Activated CD8-positive, alpha-beta T cell treated with anti-CD3 and anti-CD28 coated beads for 36 hours (primary cell): ENCODE measurements around the gene SPINK1. TPM values are rescaled to one million over a fixed set of nuclear protein-coding genes. Genes with fewer than 3 reads are reported as not detected.
A peak's percentile ranks its signal among the peaks of the same experiment; 100 is the strongest.

ENCODE experiments used
- ATAC-seq: fragments of 200-7000 bp; cut with Tn5 transposase; one replicate; pipeline ENCODE4 v1.10.0; 2021; ENCODE audit warnings: mild to moderate bottlenecking, moderate library complexity
- CTCF ChIA-PET: fragments of 350-600 bp; sonication (Branson Sonifier 250); formaldehyde crosslinking; loops from one replicate; lab custom pipeline; 2021; ENCODE audit warnings: antibody characterized with exemption; lab: Charles Lee
- POLR2A ChIA-PET: fragments of 350-600 bp; sonication (Branson Sonifier 250); formaldehyde crosslinking; loops from one replicate; lab custom pipeline; 2021; ENCODE audit warnings: antibody characterized with exemption; lab: Charles Lee
- DNase-seq: peaks from one replicate; pipeline ENCODE4 v3.0.0-alpha.2; 2020
- H3K27ac Mint-ChIP-seq: one replicate; pipeline ENCODE4 v1.8.0; 2021; ENCODE audit warnings: mild to moderate bottlenecking, mixed read lengths
- H3K27me3 Mint-ChIP-seq: one replicate; pipeline ENCODE4 v1.8.0; 2021; ENCODE audit warnings: mixed read lengths
- H3K36me3 Mint-ChIP-seq: one replicate; pipeline ENCODE4 v1.8.0; 2021; ENCODE audit warnings: low read depth, mixed read lengths
- H3K4me1 Mint-ChIP-seq: one replicate; pipeline ENCODE4 v1.8.0; 2021; ENCODE audit warnings: low read depth, mixed read lengths
- H3K4me3 Mint-ChIP-seq: one replicate; pipeline ENCODE4 v1.8.0; 2021; ENCODE audit warnings: mild to moderate bottlenecking, moderate library complexity, mixed read lengths
- H3K9me3 Mint-ChIP-seq: one replicate; pipeline ENCODE4 v1.8.0; 2021; ENCODE audit warnings: mixed read lengths
- CTCF ChIP-seq: fragments of 200-600 bp; IDR thresholded peaks from one replicate; pipeline ENCODE4 v1.8.0; 2022; ENCODE audit warnings: antibody characterized with exemption, mild to moderate bottlenecking
- intact Hi-C: fragments of 100-400 bp; cut with micrococcal nuclease; formaldehyde crosslinking; loops from one replicate; pipeline ENCODE4 v1.10.0; 2022
- total RNA-seq, 2 experiments: library from RNA; stranded (reverse); gene quantifications; one replicate each; pipeline ENCODE4 v1.2.3, GENCODE V29; 2021

Gene SPINK1
- total RNA-seq, 2 experiments from 2014 or later: not detected

- intact Hi-C loops: no loop called here
- ChIA-PET POLR2A (interaction anchor here (0.8 kb wide), 1 partner anchor 678 kb away, joined by 3 read pairs; no protein-coding TSS in a partner anchor), CTCF (interaction anchor here (0.8 to 1.8 kb wide), 2 partner anchors 35 to 63 kb away, joined by 3 to 4 read pairs; no protein-coding TSS in a partner anchor)
- ATAC-seq: no peak
- DNase-seq: no peak
- Mint-ChIP-seq H3K9me3 (no peaks in the 10 kb centered on the region), H3K27ac (no peak overlapping the region), H3K4me1 (no peaks in the 10 kb centered on the region), H3K27me3 (no peaks in the 10 kb centered on the region), H3K36me3 (no peaks in the 10 kb centered on the region), H3K4me3 (no peak overlapping the region)
- no peak for TF ChIP-seq CTCF
These were observed 43.4 kb downstream of the SPINK1 start for GRCh38 chr5:147788023-147788422.

GRCh38 chr5:147786142-147786541 lies 45.3 kb downstream of the SPINK1 start:
- POLR2A ChIA-PET: no interaction called here
- DNase-seq: no peak

DNA sequence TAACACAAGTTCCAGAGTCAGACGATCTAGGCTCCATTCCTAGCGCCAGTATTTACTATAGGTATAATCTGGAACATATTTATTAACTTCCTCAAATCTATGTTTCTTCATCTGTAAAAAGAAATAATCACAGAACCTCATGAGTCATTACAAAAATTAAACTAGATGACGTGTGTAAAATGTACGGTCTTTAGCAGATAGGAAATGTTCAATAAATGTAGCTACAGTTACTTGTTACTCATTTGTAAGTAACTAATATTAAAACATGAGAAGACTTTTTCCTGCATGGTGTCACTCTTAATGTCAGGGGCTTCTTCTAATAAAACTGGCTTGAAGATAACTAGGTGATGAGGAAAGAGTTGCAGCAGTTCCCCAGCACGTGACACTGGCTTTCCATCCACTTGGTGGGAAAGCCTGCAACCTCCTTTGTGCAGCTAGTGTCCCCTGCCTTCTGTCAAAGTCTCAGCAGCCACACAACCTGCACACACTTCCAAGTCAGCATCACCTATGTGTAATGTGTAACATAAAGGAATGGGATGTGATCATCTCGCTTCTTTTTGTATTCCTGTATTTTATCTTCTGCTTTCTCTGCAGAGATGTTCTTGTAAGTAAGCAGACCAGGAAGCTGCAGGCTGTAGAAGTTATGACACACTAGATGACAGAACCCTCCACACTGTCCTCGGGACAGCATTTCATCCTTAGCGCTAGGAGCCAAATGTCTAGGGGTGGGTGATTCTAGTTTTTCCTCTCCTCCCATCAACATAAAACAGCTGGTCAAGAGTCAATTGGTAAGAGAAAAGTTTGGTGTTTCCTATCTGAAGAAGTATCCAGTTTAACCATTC lies 47.1 kb downstream of the SPINK1 start:
- CTCF ChIA-PET: no interaction called here
- Mint-ChIP-seq H3K4me1 (peaks cover 25% of the 10 kb centered on the region), H3K4me3 (no peak overlapping the region), H3K27ac (no peak overlapping the region), H3K9me3 (no peaks in the 10 kb centered on the region), H3K27me3 (no peaks in the 10 kb centered on the region), H3K36me3 (no peaks in the 10 kb centered on the region)
- no peak for ATAC-seq
- DNase-seq: no peak
- intact Hi-C loops: no loop called here
- POLR2A ChIA-PET: no interaction called here
- TF ChIP-seq CTCF: no peak

More at GRCh38 chr5:147786142-147786541, 45.3 kb downstream of the SPINK1 start:
- H3K9me3 Mint-ChIP-seq: no peaks in the 10 kb centered on the region
- H3K4me3 Mint-ChIP-seq: no peak overlapping the region
- CTCF ChIA-PET: no interaction called here
- intact Hi-C loops: no loop called here
- H3K4me1 Mint-ChIP-seq: peaks cover 15% of the 10 kb centered on the region
- no peaks in the 10 kb centered on the region for H3K27me3 Mint-ChIP-seq
- TF ChIP-seq CTCF: no peak
- no peaks in the 10 kb centered on the region for H3K36me3 Mint-ChIP-seq
- H3K27ac Mint-ChIP-seq: no peak overlapping the region
- ATAC-seq: no peak

DNA sequence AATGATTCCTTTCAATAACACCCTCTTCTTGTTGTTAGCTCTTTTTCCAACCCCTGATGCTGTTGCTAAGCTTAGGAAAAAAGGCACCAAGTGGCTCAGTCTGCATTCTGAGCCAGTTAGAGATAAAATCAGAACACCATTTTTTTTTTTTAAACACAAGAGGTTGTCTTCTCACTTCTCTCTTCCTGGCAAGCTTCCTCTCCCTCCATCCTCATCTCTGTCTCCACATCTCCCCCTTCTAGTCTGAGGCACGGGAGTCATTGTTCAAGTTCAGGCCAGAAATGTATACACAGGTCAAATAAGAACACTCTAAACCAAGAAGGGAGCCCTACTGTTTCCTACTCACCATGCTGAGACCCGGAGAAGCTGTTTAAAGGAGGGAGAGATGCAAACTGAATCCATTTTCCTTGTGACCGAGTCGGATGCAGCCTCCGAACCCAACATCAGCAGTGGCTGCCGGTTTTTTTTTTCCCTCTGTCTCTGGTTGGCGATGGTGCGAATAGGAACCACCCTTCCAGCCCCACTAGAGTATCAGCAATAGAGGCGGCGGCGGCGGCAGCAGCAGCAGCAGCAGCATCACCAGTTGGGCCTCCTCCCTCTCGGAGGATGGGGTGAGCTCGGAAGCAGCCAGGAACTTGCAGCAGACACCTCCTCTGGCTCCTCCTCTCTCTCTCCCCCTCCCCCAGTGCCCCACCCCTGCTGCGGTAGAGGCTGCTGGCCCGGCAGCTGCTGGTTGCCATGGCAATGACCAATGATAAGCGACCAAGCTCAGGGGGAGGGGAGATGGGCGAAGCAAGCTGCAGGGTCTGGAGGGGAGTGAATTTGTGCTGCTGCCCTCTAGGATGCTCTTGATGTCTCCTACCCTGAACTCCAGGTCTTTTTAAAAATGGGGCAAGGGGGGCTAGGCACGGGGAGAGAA lies 49.1 kb downstream of the SPINK1 start, which contains the start of gene JAKMIP2:
Gene JAKMIP2 (minus strand): TSS at position 619 of the 919 bp plus-strand sequence. CDS start 110,922 bp downstream, outside the sequence.
- no peaks in the 10 kb centered on the region for H3K9me3 Mint-ChIP-seq
- CTCF ChIA-PET: interaction anchor here (0.8 to 2.0 kb wide), 3 partner anchors 22 to 154 kb away, joined by 3 to 7 read pairs (median 5); no protein-coding TSS in a partner anchor
- no peaks in the 10 kb centered on the region for H3K27me3 Mint-ChIP-seq
- peak within 1 kb of the TSS; percentile 98 for H3K27ac Mint-ChIP-seq
- POLR2A ChIA-PET: interaction anchor here (0.7 to 0.9 kb wide), 2 partner anchors 16 to 22 kb away, joined by 3 to 5 read pairs; no protein-coding TSS in a partner anchor
- DNase-seq: peak; percentile 96
- peaks cover 25% of the 10 kb centered on the region for H3K4me1 Mint-ChIP-seq
- peak within 1 kb of the TSS; percentile 98 for H3K4me3 Mint-ChIP-seq
- no peak for TF ChIP-seq CTCF
- H3K36me3 Mint-ChIP-seq: no peaks in the 10 kb centered on the region
- ATAC-seq: peak; percentile 100
- intact Hi-C loops: no loop called here
